OCI-LY1 (cell line): ENCODE results near the gene RPL36A.

Experiments
- CTCF ChIP-seq: fragments of 200-600 bp; sonication (generic), shearing (Covaris generic); IDR thresholded peaks from 2 replicates; pipeline ENCODE4 v1.5.1; 2017; ENCODE audit warnings: mild to moderate bottlenecking, antibody characterized with exemption, low read length, moderate library complexity, mixed read lengths
- EZH2 ChIP-seq: fragments of 200-600 bp; sonication (generic), shearing (Covaris generic); IDR thresholded peaks from 2 replicates; pipeline ENCODE4 v1.8.0; 2017; ENCODE audit warnings: borderline replicate concordance, mixed run types, mild to moderate bottlenecking, antibody characterized with exemption, low read length, moderate library complexity, mixed read lengths

DNA sequence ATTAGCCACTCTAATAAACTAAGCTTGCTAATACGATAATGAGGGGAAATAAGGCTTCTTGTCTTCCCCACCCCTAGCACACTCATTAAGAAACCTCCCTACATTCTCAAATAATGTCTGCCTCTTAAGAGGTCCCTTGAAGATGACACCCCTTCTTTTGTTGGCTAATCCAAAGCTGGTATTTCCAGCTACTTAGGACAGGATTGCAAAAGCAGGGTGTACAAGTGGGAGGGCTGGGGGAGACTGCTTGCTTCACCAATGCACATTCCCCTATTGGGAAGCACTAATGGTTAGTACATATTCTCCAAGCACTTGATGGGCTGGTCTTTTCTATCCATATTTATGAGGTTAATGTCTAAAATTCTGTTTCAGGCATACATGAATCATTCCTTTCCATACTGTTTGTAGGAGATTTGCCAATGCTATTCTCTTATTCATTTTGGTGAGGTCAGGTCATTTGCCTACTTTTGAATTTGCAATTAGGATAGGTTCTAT, 25.5 kb upstream of the RPL36A start:
- TF ChIP-seq EZH2: no peak
- TF ChIP-seq CTCF: no peak
